B cell (primary cell): Measurements from ENCODE around the gene TBCD.

Source experiments
- EZH2 ChIP-seq: IDR thresholded peaks from 2 replicates; pipeline ENCODE4 v1.6.1; 2012; ENCODE audit warnings: borderline replicate concordance, low read depth, mild to moderate bottlenecking, moderate library complexity, low read length; ENCODE audit not compliant: insufficient read depth, poor library complexity, severe bottlenecking
- TF ChIP-seq, protein P1 (sequence below): fragments of 200-600 bp; IDR thresholded peaks from one replicate; pipeline ENCODE4 v1.8.0; 2022; ENCODE audit warnings: antibody characterized with exemption, mild to moderate bottlenecking

DNA sequence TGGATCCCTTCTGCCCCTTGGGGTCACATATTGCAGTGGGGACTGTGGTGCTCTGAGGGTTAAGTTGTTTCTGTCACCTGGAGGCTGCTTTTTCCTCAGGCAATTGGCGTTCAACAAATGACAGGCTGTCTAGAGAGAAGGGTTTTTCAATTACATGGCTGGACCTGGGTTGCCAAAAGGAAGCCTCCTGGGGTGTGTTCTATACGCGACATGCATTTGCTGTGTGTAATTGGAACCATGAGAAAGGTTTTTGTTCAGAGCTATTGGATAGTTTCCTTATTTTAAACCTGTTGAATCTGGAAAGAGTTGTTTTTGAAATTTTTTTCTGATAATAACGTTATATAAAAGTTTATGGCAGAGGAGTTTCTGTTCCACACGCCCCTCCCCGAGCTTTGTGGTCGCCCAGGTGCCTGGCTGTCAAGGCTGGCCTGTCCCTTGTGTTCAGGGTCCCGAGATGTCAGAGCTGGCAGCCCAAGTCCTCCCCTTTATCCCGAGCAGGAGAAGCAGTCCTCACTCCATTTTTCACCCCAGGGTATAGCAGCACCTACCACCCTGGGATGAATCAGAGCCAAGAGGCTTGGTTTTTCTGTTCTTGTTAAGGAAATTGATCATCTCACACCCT is 114.0 kb downstream of the TBCD start:
- TF ChIP-seq, protein P1, sequence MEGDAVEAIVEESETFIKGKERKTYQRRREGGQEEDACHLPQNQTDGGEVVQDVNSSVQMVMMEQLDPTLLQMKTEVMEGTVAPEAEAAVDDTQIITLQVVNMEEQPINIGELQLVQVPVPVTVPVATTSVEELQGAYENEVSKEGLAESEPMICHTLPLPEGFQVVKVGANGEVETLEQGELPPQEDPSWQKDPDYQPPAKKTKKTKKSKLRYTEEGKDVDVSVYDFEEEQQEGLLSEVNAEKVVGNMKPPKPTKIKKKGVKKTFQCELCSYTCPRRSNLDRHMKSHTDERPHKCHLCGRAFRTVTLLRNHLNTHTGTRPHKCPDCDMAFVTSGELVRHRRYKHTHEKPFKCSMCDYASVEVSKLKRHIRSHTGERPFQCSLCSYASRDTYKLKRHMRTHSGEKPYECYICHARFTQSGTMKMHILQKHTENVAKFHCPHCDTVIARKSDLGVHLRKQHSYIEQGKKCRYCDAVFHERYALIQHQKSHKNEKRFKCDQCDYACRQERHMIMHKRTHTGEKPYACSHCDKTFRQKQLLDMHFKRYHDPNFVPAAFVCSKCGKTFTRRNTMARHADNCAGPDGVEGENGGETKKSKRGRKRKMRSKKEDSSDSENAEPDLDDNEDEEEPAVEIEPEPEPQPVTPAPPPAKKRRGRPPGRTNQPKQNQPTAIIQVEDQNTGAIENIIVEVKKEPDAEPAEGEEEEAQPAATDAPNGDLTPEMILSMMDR: no peak
- TF ChIP-seq EZH2: no peak
